Measurements from ENCODE around the gene TRIM65.

The TRIM65 gene

GRCh38 chr17:75896415-75897159 is at the start of gene TRIM65:
TSS of gene TRIM65 (minus strand) at chr17:75896951. CDS start at chr17:75896937, 14 bp downstream.
- DNase-seq (ENCODE audit: low spot score in 2 of 2), result peak; percentile 69 to 82
- in situ Hi-C loops (cut with MboI; ENCODE audit: low sequenced_read_pairs), result no loop called here
- H3K9me3 ChIP-seq, result no peaks in the 10 kb centered on the region
- peaks cover 45% of the 10 kb centered on the region for H3K36me3 ChIP-seq (replicated peaks)
- peaks cover 3% of the 10 kb centered on the region; the same call in 1 of the 2 replicates for H3K4me1 ChIP-seq
- H3K27me3 ChIP-seq (ENCODE audit: low read depth), result no peaks in the 10 kb centered on the region
- peak within 1 kb of the TSS; percentile 68 for H3K4me3 ChIP-seq

GRCh38 chr17:75945211-75945610 is 48.5 kb upstream of the TRIM65 start:
- H3K27me3 ChIP-seq (ENCODE audit: low read depth), result no peaks in the 10 kb centered on the region
- no peak for DNase-seq (ENCODE audit: low spot score in 2 of 2)
- H3K36me3 ChIP-seq (replicated peaks), result peaks cover 35% of the 10 kb centered on the region
- H3K4me1 ChIP-seq, result peaks cover 2% of the 10 kb centered on the region
- in situ Hi-C loops (cut with MboI; ENCODE audit: low sequenced_read_pairs), result no loop called here
- no peaks in the 10 kb centered on the region for H3K9me3 ChIP-seq
- H3K4me3 ChIP-seq, result no peak overlapping the region

GRCh38 chr17:75943491-75943890 is 46.7 kb upstream of the TRIM65 start:
- DNase-seq (ENCODE audit: low spot score in 2 of 2), result no peak
- in situ Hi-C loops (cut with MboI; ENCODE audit: low sequenced_read_pairs), result no loop called here
- Histone ChIP-seq H3K4me3 (no peak overlapping the region), H3K9me3 (no peaks in the 10 kb centered on the region), H3K4me1 (peaks cover 3% of the 10 kb centered on the region), H3K36me3 (replicated peaks) (peaks cover 20% of the 10 kb centered on the region), H3K27me3 (ENCODE audit: low read depth) (no peaks in the 10 kb centered on the region)

GRCh38 chr17:75942473-75942872 is 45.7 kb upstream of the TRIM65 start:
- Histone ChIP-seq H3K27me3 (ENCODE audit: low read depth) (no peaks in the 10 kb centered on the region), H3K9me3 (no peaks in the 10 kb centered on the region), H3K4me3 (no peak overlapping the region), H3K4me1 (peaks cover 3% of the 10 kb centered on the region), H3K36me3 (replicated peaks) (peaks cover 15% of the 10 kb centered on the region)
- in situ Hi-C loops (cut with MboI; ENCODE audit: low sequenced_read_pairs), result no loop called here
- no peak for DNase-seq (ENCODE audit: low spot score in 2 of 2)

GRCh38 chr17:75941442-75941819 is 44.7 kb upstream of the TRIM65 start:
- H3K36me3 ChIP-seq (replicated peaks), result peaks cover 15% of the 10 kb centered on the region
- no peaks in the 10 kb centered on the region for H3K9me3 ChIP-seq
- H3K4me3 ChIP-seq, result peak overlapping the region; percentile 61; the same call in 1 of the 2 replicates
- no peak for DNase-seq (ENCODE audit: low spot score in 2 of 2)
- in situ Hi-C loops (cut with MboI; ENCODE audit: low sequenced_read_pairs), result no loop called here
- no peaks in the 10 kb centered on the region for H3K27me3 ChIP-seq (ENCODE audit: low read depth)
- H3K4me1 ChIP-seq, result peaks cover 3% of the 10 kb centered on the region

- no peaks in the 10 kb centered on the region for H3K9me3 ChIP-seq
- DNase-seq (ENCODE audit: low spot score in 2 of 2), result peak; percentile 95 to 97
- in situ Hi-C loops (cut with MboI; ENCODE audit: low sequenced_read_pairs), result no loop called here
- peaks cover 3% of the 10 kb centered on the region for H3K4me1 ChIP-seq
- H3K36me3 ChIP-seq (replicated peaks), result peaks cover 9% of the 10 kb centered on the region
- peak within 1 kb of the TSS; percentile 61 for H3K4me3 ChIP-seq
- H3K27me3 ChIP-seq (ENCODE audit: low read depth), result no peaks in the 10 kb centered on the region
Observed at GRCh38 chr17:75940727-75941441, 44.1 kb upstream of the TRIM65 start, which contains the start of gene FBF1. TSS of gene FBF1 (minus strand) at chr17:75941042. CDS start at chr17:75938149, 2,893 bp downstream.

GRCh38 chr17:75937652-75938051 is 40.9 kb upstream of the TRIM65 start:
- peaks cover 3% of the 10 kb centered on the region for H3K4me1 ChIP-seq
- H3K36me3 ChIP-seq (replicated peaks), result peaks cover 5% of the 10 kb centered on the region; the same call in 1 of the 2 replicates
- no peak overlapping the region for H3K4me3 ChIP-seq
- in situ Hi-C loops (cut with MboI; ENCODE audit: low sequenced_read_pairs), result no loop called here
- no peak for DNase-seq (ENCODE audit: low spot score in 2 of 2)
- no peaks in the 10 kb centered on the region for H3K9me3 ChIP-seq
- no peaks in the 10 kb centered on the region for H3K27me3 ChIP-seq (ENCODE audit: low read depth)

GRCh38 chr17:75933808-75934207 is 37.1 kb upstream of the TRIM65 start:
- Histone ChIP-seq H3K4me1 (no peaks in the 10 kb centered on the region), H3K27me3 (ENCODE audit: low read depth) (no peaks in the 10 kb centered on the region), H3K9me3 (no peaks in the 10 kb centered on the region), H3K36me3 (replicated peaks) (peaks cover 13% of the 10 kb centered on the region), H3K4me3 (no peak overlapping the region)
- in situ Hi-C loops (cut with MboI; ENCODE audit: low sequenced_read_pairs), result no loop called here
- DNase-seq (ENCODE audit: low spot score in 2 of 2), result no peak

GRCh38 chr17:75932852-75933251 is 36.1 kb upstream of the TRIM65 start:
- peaks cover 13% of the 10 kb centered on the region for H3K36me3 ChIP-seq (replicated peaks)
- no peak for DNase-seq (ENCODE audit: low spot score in 2 of 2)
- in situ Hi-C loops (cut with MboI; ENCODE audit: low sequenced_read_pairs), result no loop called here
- H3K27me3 ChIP-seq (ENCODE audit: low read depth), result no peaks in the 10 kb centered on the region
- H3K4me1 ChIP-seq, result no peaks in the 10 kb centered on the region
- H3K9me3 ChIP-seq, result no peaks in the 10 kb centered on the region
- no peak overlapping the region for H3K4me3 ChIP-seq

GRCh38 chr17:75931062-75931461 is 34.3 kb upstream of the TRIM65 start:
- Histone ChIP-seq H3K27me3 (ENCODE audit: low read depth) (no peaks in the 10 kb centered on the region), H3K9me3 (no peaks in the 10 kb centered on the region), H3K36me3 (replicated peaks) (peaks cover 25% of the 10 kb centered on the region), H3K4me3 (no peak overlapping the region), H3K4me1 (no peaks in the 10 kb centered on the region)
- no peak for DNase-seq (ENCODE audit: low spot score in 2 of 2)
- in situ Hi-C loops (cut with MboI; ENCODE audit: low sequenced_read_pairs), result no loop called here

GRCh38 chr17:75927286-75927922 is 30.7 kb upstream of the TRIM65 start:
- Histone ChIP-seq H3K27me3 (ENCODE audit: low read depth) (no peaks in the 10 kb centered on the region), H3K4me3 (no peak overlapping the region), H3K4me1 (no peaks in the 10 kb centered on the region), H3K9me3 (no peaks in the 10 kb centered on the region), H3K36me3 (replicated peaks) (peaks cover 26% of the 10 kb centered on the region)
- DNase-seq (ENCODE audit: low spot score in 2 of 2), result peak in 1 of 2 experiments; percentile 52
- in situ Hi-C loops (cut with MboI; ENCODE audit: low sequenced_read_pairs), result no loop called here

GRCh38 chr17:75926456-75926855 is 29.7 kb upstream of the TRIM65 start:
- H3K36me3 ChIP-seq (replicated peaks), result peaks cover 23% of the 10 kb centered on the region
- no peak for DNase-seq (ENCODE audit: low spot score in 2 of 2)
- no peaks in the 10 kb centered on the region for H3K9me3 ChIP-seq
- no peak overlapping the region for H3K4me3 ChIP-seq
- in situ Hi-C loops (cut with MboI; ENCODE audit: low sequenced_read_pairs), result no loop called here
- H3K4me1 ChIP-seq, result no peaks in the 10 kb centered on the region
- H3K27me3 ChIP-seq (ENCODE audit: low read depth), result no peaks in the 10 kb centered on the region

GRCh38 chr17:75925912-75926311 is 29.2 kb upstream of the TRIM65 start:
- no peaks in the 10 kb centered on the region for H3K9me3 ChIP-seq
- no peak for DNase-seq (ENCODE audit: low spot score in 2 of 2)
- peaks cover 18% of the 10 kb centered on the region for H3K36me3 ChIP-seq (replicated peaks)
- H3K4me3 ChIP-seq, result no peak overlapping the region
- H3K27me3 ChIP-seq (ENCODE audit: low read depth), result no peaks in the 10 kb centered on the region
- H3K4me1 ChIP-seq, result no peaks in the 10 kb centered on the region
- in situ Hi-C loops (cut with MboI; ENCODE audit: low sequenced_read_pairs), result no loop called here

- no peak overlapping the region for H3K4me3 ChIP-seq
- in situ Hi-C loops (cut with MboI; ENCODE audit: low sequenced_read_pairs), result no loop called here
- H3K9me3 ChIP-seq, result no peaks in the 10 kb centered on the region
- no peaks in the 10 kb centered on the region for H3K4me1 ChIP-seq
- DNase-seq (ENCODE audit: low spot score in 2 of 2), result no peak
- H3K27me3 ChIP-seq (ENCODE audit: low read depth), result no peaks in the 10 kb centered on the region
- H3K36me3 ChIP-seq (replicated peaks), result peaks cover 21% of the 10 kb centered on the region
Observed at GRCh38 chr17:75925103-75925502, 28.4 kb upstream of the TRIM65 start.

All from HAP-1 (cell line).